ENCODE results near the gene CHD3.
A peak's percentile ranks its signal among the peaks of the same experiment; 100 is the strongest.

The CHD3 gene

DNA sequence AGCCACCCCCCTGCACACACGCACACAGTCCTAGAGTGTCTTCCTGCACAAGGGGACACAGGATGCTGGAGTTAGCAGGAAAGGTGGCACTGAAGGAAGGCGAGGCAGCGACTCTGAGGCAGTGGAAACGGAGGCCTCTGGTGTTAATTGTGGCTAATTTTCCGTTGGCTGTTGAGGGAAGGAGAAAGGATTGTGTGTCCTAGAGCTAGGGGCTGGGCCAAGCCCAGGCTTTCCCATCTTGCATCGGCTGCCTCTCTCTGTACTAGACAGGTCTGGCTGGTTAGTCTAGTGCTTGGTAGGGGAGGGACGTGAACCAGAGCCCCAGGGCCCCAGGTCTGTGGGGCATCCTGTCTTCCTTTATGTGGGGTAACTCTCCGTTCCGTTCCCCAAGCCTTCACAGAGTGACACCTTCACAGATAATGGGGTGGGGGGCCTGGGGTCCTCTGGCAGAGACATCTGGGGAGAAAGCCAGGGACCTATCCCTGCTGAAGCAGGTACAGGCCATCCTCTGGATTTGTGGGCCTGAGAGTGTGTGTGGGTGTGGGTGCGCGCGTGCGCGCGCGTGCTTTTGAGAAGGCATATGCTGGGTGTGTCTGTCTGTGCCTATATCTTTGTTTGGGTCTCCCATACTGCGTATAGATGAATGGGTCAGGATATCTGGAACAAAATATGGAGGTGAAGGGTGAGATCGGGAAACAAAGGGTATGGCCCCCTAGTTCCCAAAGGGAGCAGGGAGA is at the start of gene CHD3:
CHD3 (plus strand) TSS at position 606 of the 737 bp plus-strand sequence. CDS start 212 bp downstream, outside the sequence.
- peak; percentile 49 for DNase-seq

GRCh38 chr17:7839190-7839875 is 49.3 kb upstream of the CHD3 start:
- no peak for DNase-seq

- no peak for DNase-seq
These were observed 48.7 kb upstream of the CHD3 start for GRCh38 chr17:7839876-7840261.

- DNase-seq: no peak
These were observed 48.1 kb upstream of the CHD3 start for GRCh38 chr17:7840441-7840840.

GRCh38 chr17:7840875-7841274 is 47.7 kb upstream of the CHD3 start:
- no peak for DNase-seq

DNA sequence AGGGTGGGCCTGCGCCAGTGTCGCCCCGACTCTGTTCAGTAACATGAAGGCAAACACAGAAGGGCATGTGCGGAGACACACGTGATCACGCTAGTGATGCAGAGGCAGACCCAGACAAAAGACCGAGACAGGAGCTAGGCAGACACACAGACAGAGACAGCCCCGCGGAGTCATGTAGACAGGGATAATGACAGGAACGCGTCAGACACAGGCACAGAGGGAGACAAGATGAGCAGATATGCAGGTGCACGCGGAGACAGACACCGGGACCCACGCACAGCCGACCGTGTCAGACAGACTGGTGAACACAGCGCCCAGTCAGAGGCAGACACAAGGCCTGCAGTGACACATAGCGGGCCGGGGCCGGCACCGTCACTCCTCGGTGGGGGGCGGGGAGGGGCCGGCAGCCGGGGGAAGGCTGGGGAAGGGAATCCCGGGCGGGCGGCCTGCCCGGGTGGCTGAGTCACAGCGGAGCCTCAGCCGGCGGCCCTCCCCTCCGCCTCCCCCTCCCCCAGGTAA is 47.1 kb upstream of the CHD3 start:
- DNase-seq: peak; percentile 84 to 89

DNA sequence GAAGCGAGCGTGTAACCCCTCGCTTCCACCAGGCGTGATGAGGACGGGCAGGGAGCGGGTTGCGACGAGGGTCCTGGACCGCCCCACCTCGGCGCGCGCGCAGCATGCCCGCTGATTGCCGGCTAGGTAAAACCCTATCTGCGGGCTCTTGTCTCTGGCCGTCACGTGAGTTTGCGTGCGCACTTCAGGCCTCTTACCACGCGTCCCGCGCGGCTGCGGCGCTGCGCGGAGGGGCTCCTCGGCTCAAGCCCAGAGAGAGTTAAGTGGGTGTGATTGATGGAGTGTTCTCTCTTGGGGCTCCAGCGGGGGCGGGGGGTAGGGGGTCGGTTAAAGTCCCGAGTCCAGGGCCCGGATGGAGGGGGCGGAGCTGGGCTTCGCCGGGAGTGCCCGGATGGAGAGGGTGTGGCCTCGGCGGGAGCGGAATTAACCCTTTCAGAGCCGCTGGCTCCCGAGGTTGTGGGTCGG is 46.6 kb upstream of the CHD3 start:
- peak; percentile 77 to 80 for DNase-seq

DNA sequence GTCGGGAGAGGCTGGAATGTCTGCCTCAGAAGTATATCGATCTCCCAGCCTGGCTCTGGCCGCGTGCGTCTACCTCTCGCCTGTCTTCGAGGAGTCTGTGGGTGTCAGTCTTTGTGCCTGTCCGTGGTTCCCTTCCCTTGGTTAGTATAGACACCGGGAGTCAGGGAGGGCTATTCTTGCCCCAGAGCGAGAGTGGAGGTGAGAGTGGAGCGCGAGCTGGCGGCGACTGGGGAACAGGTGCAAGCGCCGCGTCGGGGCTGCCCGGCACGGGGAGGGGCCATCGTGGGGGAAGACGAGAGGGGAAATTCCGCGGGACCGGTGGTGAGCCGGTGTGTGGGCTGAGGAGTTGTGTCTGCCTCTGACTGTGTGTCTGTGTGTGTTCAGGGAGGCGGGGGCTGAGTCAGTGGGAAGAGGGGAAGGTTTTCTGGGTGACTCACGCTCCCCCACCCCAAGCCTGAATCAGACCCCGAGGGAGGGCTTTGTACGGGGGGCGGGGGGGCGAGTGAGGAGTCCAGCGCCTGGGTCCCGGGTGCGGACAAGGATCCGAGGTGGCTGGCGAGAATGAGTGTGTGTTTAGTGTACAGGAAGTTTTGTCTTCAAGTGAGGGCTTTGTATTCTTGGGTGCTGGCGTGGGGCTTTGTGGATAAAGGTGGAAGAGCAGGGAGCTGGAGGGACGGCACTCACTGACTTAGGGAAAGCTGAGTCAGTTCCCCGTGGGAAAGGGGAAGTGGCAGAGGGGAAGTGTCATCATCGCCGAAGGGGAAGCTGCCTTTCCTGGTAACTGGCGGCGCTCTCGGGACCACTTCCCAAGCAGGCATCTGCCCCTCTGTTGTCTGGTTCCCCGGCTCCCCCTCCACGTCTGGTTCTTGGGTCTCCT is 46.0 kb upstream of the CHD3 start:
- DNase-seq: peak; percentile 87 to 91

DNA sequence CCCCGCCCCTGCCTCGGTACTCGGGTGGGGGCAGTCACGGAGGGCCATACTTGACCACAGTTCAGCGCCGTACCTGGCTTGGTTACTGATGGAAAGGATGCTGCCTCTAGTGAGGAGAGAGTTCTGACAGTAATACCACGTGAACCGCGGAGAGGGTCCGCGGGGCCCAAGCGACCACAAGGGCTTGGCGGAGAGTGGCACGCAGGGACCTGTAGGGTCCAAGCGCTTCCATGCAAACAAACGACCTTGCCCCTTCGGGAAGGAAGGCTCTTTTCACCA is 45.4 kb upstream of the CHD3 start:
- no peak for DNase-seq

GRCh38 chr17:7843536-7844291 is 44.9 kb upstream of the CHD3 start:
- peak; percentile 77 to 80 for DNase-seq

- DNase-seq: peak; percentile 73 to 80
These were observed 44.1 kb upstream of the CHD3 start for GRCh38 chr17:7844292-7845154.

DNA sequence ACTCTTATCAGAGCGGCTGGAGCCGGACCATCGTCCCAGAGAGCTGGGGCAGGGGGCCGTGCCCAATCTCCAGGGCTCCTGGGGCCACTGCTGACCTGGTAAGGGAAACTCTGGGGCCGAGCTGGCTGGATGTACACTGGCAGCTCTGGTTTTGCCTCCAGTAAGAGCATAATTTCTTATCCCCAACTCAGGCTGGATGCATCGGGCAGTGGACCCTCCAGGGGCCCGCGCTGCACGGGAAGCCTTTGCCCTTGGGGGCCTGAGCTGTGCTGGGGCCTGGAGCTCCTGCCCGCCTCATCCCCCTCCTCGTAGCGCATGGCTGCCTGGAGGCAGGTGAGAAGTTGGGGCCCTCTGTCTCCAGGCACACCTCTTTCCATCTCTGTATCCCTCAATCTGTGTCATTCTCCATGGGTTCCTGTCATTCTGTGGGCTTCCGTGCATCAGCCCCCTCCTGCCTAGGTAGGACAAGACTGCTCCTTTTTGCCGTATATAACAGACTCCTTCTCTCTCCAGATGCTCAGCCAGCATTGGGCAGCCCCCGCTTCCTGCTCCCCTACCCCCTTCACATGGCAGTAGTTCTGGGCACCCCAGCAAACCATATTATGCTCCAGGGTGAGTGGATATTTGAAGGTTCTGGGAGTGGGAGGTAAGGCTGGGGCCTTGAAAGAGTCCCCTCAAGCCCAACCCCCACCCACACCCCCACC is 43.1 kb upstream of the CHD3 start:
- DNase-seq: no peak

DNA sequence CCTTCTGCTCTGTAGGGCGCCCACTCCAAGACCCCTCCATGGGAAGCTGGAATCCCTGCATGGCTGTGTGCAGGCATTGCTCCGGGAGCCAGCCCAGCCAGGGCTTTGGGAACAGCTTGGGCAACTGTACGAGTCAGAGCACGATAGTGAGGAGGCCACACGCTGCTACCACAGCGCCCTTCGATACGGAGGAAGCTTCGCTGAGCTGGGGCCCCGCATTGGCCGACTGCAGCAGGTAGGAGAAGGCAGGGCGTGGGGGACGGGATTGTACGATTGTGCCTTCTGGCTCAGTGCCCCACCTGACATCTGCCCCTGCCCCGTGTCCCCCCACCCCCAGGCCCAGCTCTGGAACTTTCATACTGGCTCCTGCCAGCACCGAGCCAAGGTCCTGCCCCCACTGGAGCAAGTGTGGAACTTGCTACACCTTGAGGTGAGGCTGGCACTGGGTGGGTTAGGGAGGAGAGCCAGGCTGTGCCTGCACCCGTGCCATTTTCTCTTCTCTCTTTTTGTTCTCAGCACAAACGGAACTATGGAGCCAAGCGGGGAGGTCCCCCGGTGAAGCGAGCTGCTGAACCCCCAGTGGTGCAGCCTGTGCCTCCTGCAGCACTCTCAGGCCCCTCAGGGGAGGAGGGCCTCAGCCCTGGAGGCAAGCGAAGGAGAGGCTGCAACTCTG is 42.4 kb upstream of the CHD3 start:
- no peak for DNase-seq

DNA sequence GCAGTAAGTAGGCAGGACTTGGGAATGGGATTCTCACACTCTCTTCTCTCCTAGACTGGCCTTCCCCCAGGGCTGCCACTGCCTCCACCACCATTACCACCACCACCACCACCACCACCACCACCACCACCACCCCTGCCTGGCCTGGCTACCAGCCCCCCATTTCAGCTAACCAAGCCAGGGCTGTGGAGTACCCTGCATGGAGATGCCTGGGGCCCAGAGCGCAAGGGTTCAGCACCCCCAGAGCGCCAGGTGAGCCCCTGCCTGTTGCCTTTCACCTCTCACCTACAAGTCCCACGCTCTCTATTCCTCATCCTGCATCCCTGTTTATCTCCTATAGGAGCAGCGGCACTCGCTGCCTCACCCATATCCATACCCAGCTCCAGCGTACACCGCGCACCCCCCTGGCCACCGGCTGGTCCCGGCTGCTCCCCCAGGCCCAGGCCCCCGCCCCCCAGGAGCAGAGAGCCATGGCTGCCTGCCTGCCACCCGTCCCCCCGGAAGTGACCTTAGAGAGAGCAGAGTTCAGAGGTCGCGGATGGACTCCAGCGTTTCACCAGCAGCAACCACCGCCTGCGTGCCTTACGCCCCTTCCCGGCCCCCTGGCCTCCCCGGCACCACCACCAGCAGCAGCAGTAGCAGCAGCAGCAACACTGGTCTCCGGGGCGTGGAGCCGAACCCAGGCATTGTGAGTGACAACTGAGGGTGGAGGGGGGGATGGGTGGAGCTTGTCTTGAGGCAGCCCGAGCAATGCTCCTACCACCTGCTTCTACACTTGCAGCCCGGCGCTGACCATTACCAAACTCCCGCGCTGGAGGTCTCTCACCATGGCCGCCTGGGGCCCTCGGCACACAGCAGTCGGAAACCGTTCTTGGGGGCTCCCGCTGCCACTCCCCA is 41.6 kb upstream of the CHD3 start:
- no peak for DNase-seq

GRCh38 chr17:7848131-7848579 is 40.4 kb upstream of the CHD3 start:
- DNase-seq: no peak

- no peak for DNase-seq
These were observed 39.9 kb upstream of the CHD3 start for GRCh38 chr17:7848739-7849129.

DNA sequence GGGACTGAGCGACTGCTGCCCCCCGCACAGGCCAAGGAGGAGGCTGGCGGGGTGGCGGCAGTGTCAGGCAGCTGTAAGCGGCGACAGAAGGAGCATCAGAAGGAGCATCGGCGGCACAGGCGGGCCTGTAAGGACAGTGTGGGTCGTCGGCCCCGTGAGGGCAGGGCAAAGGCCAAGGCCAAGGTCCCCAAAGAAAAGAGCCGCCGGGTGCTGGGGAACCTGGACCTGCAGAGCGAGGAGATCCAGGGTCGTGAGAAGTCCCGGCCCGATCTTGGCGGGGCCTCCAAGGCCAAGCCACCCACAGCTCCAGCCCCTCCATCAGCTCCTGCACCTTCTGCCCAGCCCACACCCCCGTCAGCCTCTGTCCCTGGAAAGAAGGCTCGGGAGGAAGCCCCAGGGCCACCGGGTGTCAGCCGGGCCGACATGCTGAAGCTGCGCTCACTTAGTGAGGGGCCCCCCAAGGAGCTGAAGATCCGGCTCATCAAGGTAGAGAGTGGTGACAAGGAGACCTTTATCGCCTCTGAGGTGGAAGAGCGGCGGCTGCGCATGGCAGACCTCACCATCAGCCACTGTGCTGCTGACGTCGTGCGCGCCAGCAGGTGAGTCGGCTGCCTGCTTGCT is 39.3 kb upstream of the CHD3 start:
- no peak for DNase-seq

DNA sequence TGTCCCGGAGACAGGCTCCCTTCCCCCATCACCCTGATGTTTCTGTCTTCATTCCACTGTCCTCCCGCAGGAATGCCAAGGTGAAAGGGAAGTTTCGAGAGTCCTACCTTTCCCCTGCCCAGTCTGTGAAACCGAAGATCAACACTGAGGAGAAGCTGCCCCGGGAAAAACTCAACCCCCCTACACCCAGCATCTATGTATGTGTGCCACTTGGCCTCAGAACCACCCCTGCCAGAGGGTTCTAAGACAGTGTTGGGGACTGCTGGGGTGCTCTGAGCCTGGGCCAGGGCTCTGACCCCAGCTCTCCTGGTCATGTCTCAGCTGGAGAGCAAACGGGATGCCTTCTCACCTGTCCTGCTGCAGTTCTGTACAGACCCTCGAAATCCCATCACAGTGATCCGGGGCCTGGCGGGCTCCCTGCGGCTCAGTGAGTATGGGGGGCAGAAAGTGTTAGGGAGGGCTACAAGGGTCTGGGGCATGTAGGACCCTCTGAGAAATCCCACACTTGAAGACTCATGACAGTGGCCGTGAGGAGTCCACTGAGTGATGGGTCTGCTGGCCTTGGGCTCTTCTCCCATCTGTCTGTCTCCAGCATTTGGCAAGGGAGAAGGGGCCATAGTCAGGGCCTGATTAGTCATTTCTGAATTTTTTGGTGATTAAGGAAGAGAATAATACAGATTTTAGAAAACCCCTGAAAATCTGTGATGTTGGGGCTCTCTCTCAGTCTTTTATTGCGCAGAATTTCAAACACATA is 38.7 kb upstream of the CHD3 start:
- DNase-seq: no peak

Measured in stimulated activated CD4-positive, alpha-beta T cell treated with anti-CD3 and anti-CD28 coated beads, Interleukin-2, amount 100 ng/mL, for 48 hours (primary cell).